GM19099 (cell line): ENCODE data around the gene CYP26B1.

ENCODE experiments used
- POLR2A ChIP-seq: IDR thresholded peaks from 3 replicates; pipeline ENCODE4 v1.6.1; 2011; ENCODE audit warnings: low read depth; ENCODE audit not compliant: insufficient read length; ENCODE audit errors: extremely low read depth

CYP26B1 gene, protein sequence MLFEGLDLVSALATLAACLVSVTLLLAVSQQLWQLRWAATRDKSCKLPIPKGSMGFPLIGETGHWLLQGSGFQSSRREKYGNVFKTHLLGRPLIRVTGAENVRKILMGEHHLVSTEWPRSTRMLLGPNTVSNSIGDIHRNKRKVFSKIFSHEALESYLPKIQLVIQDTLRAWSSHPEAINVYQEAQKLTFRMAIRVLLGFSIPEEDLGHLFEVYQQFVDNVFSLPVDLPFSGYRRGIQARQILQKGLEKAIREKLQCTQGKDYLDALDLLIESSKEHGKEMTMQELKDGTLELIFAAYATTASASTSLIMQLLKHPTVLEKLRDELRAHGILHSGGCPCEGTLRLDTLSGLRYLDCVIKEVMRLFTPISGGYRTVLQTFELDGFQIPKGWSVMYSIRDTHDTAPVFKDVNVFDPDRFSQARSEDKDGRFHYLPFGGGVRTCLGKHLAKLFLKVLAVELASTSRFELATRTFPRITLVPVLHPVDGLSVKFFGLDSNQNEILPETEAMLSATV

DNA sequence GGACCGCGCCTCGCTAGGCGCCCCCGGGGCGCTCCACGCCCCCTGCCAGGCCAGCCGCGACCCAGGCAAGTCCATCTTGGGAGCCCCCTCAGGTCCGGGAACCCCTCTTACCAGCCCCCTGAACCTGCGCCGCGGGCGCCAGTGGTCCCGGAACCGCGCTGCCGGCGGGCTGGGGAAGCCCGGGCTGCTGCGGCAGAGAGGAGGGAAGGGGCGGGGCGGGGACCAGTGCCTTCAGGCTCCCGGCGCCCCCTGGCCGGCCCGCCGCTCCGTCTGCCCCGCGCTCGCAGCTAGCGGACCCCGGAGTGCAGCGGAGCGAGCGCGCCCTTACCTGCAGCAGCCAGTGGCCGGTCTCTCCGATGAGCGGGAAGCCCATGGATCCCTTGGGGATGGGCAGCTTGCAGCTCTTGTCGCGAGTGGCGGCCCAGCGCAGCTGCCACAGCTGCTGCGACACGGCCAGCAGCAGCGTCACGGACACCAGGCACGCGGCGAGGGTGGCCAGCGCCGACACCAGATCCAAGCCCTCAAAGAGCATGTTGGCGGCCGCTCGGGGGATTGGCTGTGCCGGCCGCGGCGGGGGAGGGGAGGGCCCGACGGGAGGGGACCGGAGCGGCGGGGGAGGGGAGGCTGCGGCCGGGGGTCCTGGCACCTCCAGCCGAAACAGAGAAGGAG, at the start of gene CYP26B1:
Gene CYP26B1, minus strand, starts transcription at position 560 of the 669 bp plus-strand sequence. Its CDS starts 28 bp downstream, at position 532.
- no peak for TF ChIP-seq POLR2A

DNA sequence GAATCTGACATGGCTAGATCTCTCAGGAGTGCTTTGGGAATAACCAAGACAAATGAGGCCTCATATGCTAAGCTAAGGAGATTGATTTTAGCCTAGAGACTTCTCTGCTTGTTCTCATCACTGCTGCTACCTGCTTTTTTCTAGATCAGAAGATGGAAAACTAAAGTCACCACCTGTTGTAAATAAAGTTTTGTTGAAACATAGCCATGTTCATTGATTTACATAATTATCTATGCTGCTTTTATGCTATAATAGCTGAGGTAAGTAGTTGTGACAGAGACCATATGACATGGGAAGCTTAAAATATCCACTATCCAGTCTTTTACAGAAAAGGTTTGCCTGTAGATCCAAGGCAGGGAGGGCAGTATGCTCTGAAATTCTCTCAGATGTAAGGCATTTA, 46.1 kb upstream of the CYP26B1 start:
- TF ChIP-seq POLR2A, result no peak

DNA sequence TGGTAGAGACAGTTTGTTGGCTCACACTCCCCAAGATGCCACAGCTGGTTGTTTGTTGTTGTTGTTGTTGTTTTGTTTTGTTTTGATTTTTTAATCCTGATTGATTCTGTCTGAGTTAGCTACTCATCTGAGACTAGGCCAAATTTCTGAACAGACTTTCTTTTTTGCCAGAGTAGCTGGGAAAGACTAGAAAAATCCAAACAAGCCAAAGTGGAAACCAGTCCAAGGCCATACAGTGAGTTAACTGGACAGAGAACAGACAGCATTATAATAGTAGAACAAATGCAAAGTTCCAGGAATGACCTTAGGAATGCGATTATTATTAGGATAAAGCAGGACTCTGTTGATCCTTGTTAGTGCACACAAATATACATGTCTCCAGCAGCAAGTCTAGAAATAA, 43.8 kb upstream of the CYP26B1 start:
- no peak for TF ChIP-seq POLR2A

DNA sequence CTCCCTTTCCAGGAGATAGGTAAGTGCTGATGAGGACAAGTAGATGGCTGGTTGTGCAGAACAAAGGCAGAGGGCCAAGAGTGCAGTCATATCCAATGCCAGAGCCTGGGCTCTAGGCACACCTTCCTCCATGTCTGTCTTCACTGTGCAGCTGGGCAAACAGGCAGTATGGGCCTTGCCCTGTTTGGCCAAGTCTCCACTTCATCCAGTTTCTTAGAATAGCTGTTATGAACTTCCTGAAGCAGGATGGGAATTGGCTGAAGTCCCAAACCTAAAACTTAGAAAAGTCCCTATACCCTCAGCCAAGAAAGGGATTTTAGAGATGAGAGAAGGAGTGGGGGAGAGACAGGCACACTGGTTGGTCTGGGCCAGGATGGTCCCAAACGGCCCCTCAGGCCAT, 37.5 kb upstream of the CYP26B1 start:
- TF ChIP-seq POLR2A, result no peak

DNA sequence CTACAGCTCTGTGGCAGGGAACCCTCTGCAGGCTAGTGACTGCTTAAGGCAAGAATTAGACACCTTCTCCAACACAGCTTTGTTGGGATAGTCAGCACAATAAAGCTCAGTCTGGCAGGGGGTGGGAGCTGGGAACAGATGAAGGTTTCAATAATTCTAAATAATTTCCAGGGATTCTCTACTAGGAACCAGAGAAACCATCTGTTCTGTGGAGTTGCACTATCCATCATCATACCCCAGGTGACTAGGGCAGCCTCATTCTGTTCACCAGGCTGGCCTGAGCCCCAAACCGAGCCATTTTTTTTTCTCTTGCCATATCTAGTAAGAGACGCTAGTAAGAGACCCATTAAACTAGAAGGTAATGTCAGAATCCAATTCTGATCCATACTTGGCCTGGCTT, 35.8 kb upstream of the CYP26B1 start:
- TF ChIP-seq POLR2A, result no peak

DNA sequence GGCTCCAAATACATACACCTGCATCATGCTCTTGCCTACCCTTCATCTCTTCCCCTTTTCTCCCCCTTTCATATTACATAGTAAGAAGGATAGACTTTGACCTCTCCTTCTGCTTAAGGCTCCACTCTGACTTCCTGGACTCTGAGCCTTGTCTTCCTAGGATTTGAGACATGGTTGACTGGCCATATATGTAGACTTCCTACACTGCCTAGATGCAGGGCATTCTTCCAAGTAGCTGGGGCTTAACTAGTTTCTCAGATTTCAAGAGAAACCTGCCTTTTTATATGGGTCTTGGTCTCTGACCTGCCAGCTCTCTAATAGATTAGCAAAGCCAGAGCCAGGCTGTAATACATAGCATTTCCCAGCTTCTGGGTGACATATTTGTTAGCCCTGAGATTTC, 35.4 kb upstream of the CYP26B1 start:
- TF ChIP-seq POLR2A, result no peak

DNA sequence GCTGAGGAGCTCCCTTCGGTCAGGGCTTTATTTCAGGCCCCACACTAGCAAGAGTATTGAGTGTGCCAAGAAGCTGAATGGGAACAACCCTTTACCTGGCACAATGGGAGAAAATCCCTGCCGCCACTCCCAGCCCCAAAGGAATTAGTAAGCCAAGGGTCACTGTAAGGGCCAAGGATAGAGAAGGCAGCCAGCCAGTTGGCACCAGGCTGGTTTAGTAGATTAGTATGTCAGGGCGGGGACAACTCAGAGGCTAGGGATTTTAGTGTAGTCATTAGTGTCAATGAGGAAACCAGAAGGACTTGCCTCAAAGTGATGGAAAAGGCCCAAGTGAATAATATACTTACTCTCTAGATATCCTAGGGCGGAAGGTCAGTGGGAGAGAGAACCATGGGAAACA, 34.9 kb upstream of the CYP26B1 start:
- no peak for TF ChIP-seq POLR2A

DNA sequence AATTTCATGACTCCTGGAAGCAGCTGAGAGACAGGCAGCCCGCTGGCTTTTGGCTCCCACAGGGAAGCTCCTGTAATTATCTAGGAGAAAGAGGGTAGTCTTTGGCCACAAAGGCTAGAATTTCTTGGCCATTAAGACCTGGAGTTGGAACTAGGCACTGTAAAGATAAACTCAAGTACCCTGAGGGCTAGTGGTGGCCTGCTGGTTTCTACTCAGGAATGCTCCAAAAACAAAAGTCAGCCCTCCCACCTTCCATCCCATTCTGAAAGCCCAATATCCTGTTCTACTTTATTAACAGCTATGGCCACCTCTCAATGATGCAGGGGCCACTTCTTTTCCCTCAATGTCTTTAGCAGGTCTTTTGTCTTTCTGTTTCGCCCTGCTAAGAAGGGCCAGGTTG, 34.0 kb upstream of the CYP26B1 start:
- TF ChIP-seq POLR2A, result no peak

DNA sequence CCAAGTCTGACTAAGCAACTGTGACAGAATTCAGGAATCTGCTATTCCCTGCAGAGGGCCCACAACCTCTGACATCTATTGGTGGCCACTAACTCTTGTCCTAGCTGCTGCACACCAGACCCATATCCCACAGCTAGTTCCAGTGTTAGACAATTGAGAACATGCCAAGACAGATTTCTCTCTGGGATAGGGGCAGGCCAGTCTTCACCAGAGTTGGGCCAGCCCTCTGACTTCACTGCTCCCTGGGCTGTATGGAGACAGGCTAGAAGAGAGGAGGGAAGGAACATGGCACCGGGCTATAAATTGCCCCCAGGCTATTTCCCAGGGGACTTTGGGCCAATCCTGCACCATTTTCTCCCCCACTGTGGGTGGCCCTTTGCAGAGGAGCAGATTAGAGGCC, 32.7 kb upstream of the CYP26B1 start:
- TF ChIP-seq POLR2A, result no peak

DNA sequence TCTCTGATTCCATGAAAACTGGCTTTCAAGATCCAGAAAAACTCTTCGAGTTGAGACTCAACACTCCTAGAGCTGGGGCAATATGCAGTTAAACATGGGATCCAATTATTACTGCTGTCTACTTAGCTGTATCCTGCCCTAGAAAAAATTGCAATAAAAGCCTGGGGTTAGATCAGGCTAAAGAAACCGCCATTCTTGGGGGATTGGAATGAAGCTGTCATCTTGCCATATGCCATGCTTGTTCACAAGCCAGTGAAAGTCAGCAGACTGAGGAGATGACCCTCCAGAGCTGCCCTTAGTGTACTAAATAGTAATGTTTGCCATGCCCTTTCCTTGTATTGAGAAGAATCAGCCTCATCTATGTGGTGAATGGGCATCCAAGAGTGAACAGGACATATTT, 30.9 kb upstream of the CYP26B1 start:
- no peak for TF ChIP-seq POLR2A

DNA sequence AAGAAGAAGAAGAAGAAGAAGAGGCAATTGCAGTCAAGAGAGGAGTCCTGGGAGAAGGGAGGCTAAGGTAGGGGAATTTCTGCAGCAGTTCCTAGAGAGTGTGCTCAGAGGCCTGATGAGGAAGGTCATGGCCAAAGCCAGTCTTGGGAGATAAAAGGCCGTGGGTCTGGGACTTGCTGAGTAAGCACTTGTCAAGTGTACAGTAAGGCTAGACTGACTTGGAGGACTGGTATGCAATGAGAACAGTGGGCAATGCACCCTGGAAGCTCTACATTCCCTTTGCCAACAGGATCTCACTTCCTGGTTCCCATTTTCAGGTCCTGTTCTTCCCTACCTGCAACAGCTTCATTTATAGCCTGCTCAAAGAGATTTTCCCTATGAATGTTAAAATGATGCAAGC, 28.6 kb upstream of the CYP26B1 start:
- TF ChIP-seq POLR2A, result no peak

DNA sequence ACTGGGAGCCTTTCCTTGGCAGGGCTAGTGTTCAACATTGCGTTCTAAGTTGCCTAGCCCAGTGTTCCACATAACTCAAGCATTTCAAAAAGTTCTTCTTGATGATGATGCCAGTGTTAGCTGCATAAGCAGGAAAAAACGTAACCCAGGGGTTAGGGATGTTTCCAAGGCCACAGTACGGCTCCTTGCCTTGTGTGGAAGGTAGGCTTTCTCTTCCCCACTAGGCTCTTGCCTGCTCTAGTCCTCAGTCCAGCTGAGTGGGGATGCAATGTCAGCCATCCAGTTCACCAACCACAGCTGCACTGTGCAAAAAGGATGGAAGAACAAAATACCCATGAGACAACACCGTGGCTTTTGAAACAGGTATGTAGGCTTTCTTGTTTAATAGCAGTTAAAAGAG, 28.0 kb upstream of the CYP26B1 start:
- TF ChIP-seq POLR2A, result no peak

DNA sequence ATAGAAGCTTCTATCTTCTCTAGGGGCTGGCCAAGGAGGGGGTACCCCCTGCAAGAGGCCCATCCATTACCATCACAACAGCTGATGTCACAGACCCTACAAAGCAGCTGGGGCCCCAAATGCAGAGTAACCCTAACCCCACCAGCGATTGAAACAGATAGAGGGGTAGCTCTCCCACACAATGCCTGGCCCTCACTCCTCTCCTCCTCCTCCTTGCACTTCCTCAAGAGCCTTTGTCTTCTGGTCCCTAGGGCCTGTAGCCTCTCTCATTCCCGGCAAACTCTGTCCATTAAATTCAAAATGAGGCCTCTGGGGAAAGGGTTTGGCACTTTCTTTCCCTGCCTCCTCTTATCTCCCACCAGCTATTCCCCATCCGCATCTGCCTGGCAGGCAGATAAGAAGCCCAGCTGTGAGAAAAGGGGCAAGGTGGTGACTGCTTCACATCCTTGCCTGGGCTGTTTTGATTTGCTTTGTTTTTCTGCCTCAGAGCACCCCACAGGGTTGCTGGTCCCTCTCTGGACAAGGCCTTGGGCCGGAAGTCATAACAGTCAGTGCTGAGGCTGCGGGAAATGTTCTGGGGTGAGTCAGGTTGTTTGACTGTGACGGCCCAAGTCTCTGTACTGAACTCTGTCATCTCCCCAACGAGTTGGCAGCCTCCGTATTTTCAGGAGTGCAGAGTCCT, 26.1 kb upstream of the CYP26B1 start:
- no peak for TF ChIP-seq POLR2A

DNA sequence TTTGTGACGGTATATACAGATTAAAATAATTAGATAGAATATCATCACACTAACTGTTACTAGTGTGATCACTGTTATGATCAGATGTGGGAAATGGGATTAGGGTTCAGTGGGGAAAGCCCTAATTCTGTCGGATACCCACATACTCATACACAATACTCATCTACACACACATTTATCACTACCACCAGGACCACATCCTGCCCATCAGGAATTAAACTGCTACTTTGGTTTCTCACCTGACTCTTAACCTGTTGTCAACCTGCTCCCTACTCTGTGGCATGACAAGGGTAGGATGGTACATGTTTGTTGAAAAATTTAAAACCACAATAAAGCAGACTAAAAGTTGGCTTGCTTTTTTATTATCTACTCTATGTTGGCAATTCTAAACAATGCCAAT, 24.8 kb upstream of the CYP26B1 start:
- TF ChIP-seq POLR2A, result no peak

DNA sequence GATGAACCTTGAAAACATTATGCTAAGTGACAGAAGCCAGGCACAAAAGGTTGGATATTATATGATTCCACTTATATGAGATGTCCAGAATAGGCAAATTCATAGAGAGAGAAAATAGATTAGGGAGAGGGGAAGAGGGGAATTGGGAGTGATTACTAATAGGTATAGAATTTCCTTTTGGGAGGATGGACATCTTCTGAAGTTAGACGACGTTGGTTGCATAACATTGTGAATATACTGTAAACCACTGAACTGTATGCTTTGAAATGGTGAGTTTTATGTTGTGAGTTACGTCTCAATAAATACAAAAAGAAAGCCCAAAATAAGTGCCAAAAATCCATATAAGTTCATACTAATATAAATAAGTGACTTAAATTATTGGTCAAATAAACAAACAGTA, 18.6 kb upstream of the CYP26B1 start:
- no peak for TF ChIP-seq POLR2A

DNA sequence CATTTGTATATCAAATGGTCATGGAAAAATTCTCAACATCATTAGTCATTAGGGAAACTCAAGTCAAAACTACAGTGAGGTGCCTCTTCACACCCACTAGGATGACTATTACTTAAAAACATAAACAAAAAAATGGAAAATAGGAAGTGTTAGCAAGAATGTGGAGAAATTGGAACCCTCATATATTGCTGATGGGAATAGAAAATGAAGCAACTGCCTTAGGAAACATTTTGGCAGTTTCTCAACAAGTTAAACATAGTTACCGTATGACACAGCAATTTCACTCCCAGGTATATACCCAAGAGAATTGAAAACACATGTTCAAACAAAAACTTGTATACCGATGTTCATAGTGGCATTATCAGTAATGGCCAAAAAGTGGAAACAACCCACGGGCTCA, 18.1 kb upstream of the CYP26B1 start:
- no peak for TF ChIP-seq POLR2A
